ENCODE data around the gene ARGLU1. TPM values are rescaled to one million over a fixed set of nuclear protein-coding genes. Genes with fewer than 3 reads are reported as not detected.

The ARGLU1 gene
- total and polyA plus RNA-seq, 7 donors: 23.2 to 43.5 (median 23.9) TPM

DNA sequence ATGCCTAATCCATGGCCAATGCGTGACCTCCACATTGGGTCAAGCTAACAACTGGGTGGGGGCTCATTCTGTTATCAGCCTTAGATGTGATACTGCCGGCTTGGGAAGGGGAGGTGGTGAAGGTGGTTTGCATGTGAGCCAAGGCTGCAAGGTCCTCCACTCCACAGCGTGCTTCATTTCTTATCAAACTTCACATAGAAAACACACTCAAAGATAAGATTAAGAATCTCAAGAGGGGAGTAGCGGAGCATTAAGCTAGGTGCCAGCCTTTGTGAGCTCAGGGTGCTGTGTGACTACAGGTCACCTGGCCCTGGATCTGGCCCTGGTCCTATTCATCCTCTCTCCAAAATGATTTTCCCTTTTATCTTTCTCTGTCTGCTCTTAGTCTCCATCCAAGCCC lies 13.3 kb upstream of the ARGLU1 start:
- WGBS, 3 donors: 89 to 96% (median 91%) methylated on average over 4 of the region's 4 CpGs
- Histone ChIP-seq H3K27me3 (ENCODE audit: insufficient read depth in 3 of 3, low read length in 2 of 3) (no peaks in the 10 kb centered on the region), H3K36me3 (ENCODE audit: insufficient read depth in 1 of 2, low read depth in 1 of 2) (no peaks in the 10 kb centered on the region), H3K27ac (no peak overlapping the region), H3K4me3 (no peak overlapping the region), H3K9me3 (peaks cover 7% of the 10 kb centered on the region), H3K4me1 (no peaks in the 10 kb centered on the region)
- no peak for ATAC-seq
- TF ChIP-seq, protein P1, sequence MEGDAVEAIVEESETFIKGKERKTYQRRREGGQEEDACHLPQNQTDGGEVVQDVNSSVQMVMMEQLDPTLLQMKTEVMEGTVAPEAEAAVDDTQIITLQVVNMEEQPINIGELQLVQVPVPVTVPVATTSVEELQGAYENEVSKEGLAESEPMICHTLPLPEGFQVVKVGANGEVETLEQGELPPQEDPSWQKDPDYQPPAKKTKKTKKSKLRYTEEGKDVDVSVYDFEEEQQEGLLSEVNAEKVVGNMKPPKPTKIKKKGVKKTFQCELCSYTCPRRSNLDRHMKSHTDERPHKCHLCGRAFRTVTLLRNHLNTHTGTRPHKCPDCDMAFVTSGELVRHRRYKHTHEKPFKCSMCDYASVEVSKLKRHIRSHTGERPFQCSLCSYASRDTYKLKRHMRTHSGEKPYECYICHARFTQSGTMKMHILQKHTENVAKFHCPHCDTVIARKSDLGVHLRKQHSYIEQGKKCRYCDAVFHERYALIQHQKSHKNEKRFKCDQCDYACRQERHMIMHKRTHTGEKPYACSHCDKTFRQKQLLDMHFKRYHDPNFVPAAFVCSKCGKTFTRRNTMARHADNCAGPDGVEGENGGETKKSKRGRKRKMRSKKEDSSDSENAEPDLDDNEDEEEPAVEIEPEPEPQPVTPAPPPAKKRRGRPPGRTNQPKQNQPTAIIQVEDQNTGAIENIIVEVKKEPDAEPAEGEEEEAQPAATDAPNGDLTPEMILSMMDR (IDR thresholded peaks at IDR 0.05): no peak
- no peak for DNase-seq
- intact Hi-C loops (cut with DNase I): no loop called here

DNA sequence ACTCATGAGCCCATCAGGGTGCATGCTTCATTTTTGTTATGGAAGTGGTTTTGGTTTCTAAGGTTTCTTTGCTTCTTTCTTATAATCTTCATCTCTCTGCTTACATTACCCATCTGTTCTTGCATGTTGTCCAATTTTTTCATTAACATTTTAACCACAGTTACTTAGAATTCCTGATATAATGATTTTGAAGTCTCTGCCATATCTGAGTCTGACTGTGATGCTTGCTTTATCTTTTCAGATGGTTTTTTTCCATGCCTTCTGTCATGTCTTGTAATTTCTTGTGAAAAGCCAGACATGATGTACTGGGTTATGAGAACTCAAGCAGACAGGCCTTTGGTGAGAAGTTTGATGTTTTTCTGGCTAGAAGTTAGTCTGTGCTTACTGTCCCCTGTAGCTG lies 8.0 kb upstream of the ARGLU1 start:
- H3K4me1 ChIP-seq: no peaks in the 10 kb centered on the region
- no peak overlapping the region for H3K4me3 ChIP-seq
- TF ChIP-seq, protein P1 (IDR thresholded peaks at IDR 0.05): no peak
- DNase-seq: no peak
- H3K27ac ChIP-seq: no peak overlapping the region
- no peaks in the 10 kb centered on the region for H3K27me3 ChIP-seq (ENCODE audit: insufficient read depth in 3 of 3, low read length in 2 of 3)
- intact Hi-C loops (cut with DNase I): no loop called here
- ATAC-seq: no peak
- no peaks in the 10 kb centered on the region for H3K9me3 ChIP-seq
- H3K36me3 ChIP-seq (ENCODE audit: insufficient read depth in 1 of 2, low read depth in 1 of 2): no peaks in the 10 kb centered on the region

DNA sequence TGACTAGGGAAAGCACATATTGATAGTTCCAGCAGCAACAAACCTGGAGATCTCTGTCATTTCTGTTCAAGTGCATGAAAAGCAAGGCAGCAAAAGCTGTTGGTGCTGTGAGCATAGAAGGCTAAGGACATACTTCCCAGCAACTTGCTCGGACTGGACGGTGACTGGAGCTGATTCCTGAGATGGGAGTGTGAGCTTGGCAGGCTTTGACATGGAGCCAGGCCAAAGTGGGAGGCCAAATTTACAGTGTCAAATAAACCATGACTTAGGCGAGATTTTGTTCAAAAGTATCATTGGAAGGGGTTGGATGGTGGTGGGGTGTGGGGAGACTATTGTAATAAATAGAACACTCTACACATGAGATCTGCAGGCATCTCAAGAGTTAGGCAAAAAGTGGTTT lies 5.9 kb upstream of the ARGLU1 start:
- Histone ChIP-seq H3K27me3 (ENCODE audit: insufficient read depth in 3 of 3, low read length in 2 of 3) (no peaks in the 10 kb centered on the region), H3K4me3 (no peak overlapping the region), H3K9me3 (no peaks in the 10 kb centered on the region), H3K4me1 (peaks cover under 1% of the 10 kb centered on the region), H3K27ac (no peak overlapping the region), H3K36me3 (ENCODE audit: insufficient read depth in 1 of 2, low read depth in 1 of 2) (no peaks in the 10 kb centered on the region)
- intact Hi-C loops (cut with DNase I): no loop called here
- ATAC-seq: peak in 1 of 4 donors; percentile 54
- TF ChIP-seq, protein P1 (IDR thresholded peaks at IDR 0.05): no peak
- 11 to 39% (median 19%) methylated on average over 3 of the region's 3 CpGs for WGBS, 3 donors
- peak; percentile 55 to 73 for DNase-seq

DNA sequence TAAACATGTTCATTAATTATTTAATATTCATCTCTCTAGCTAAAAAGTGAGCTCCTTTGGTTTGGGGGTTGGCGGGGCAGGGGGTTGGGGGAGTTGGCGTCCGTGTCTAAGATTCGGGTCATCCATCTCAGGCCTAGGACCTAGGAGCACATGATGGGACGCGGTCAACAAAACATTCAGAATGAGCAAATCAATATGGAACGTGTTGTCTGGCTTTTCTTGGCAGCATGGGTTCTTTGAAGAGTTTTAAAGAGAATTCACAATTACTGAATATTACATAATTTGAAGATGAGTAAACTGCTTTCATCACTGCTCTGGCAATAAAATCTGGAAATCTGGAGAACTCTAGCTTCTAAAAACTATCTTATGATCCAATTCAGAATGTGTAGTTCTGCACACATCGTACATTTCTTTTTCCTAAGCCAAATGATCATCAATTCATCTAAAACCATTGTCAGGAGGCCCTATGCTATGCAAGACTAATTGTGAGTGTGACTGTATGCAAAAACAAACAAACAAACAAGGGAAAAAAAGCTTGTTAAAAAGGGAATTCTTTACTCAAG lies 5.4 kb upstream of the ARGLU1 start:
- peak in 1 of 4 donors; percentile 65 for ATAC-seq
- Histone ChIP-seq H3K4me1 (peaks cover 6% of the 10 kb centered on the region), H3K36me3 (ENCODE audit: insufficient read depth in 1 of 2, low read depth in 1 of 2) (no peaks in the 10 kb centered on the region), H3K27ac (no peak overlapping the region), H3K4me3 (no peak overlapping the region), H3K9me3 (no peaks in the 10 kb centered on the region), H3K27me3 (ENCODE audit: insufficient read depth in 3 of 3, low read length in 2 of 3) (no peaks in the 10 kb centered on the region)
- peak in 1 of 2 donors; percentile 26 for DNase-seq
- 62 to 71% (median 66%) methylated on average over 8 of the region's 8 CpGs for WGBS, 3 donors
- intact Hi-C loops (cut with DNase I): no loop called here
- TF ChIP-seq, protein P1 (IDR thresholded peaks at IDR 0.05): no peak

DNA sequence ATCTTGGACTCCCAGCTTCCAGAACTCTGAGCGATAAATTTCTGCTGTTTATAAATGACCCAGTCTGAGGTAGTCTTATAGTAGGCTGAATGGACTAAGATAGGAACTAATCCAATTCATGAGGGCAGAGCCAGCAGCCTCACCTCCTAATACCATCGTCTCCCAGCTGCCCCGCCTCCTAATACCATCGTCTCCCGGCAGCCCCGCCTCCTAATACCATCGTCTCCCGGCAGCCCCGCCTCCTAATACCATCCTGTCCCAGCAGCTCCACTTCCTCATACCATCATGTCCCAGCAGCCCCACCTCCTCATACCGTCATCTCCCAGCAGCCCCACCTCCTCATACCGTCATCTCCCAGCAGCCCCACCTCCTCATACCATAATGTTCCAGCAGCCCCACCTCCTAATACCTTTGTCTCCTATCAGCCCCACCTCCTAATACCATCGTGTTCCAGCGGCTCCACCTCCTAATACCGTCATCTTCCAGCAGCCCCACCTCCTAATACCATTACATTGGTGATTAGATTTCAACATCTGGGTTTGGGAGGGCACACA lies 2.4 kb upstream of the ARGLU1 start:
- Histone ChIP-seq H3K9me3 (no peaks in the 10 kb centered on the region), H3K4me1 (peaks cover 20% of the 10 kb centered on the region), H3K36me3 (ENCODE audit: insufficient read depth in 1 of 2, low read depth in 1 of 2) (no peaks in the 10 kb centered on the region), H3K4me3 (peak overlapping the region; percentile 12), H3K27me3 (ENCODE audit: insufficient read depth in 3 of 3, low read length in 2 of 3) (no peaks in the 10 kb centered on the region), H3K27ac (no peak overlapping the region)
- ATAC-seq: peak in 2 of 4 donors; percentile 19 to 28
- WGBS, 3 donors: 45 to 51% (median 50%) methylated on average over 13 to 14 of the region's 14 CpGs
- DNase-seq: peak; percentile 68 to 72
- intact Hi-C loops (cut with DNase I): no loop called here
- TF ChIP-seq, protein P1 (IDR thresholded peaks at IDR 0.05): no peak

Measured in psoas muscle (tissue), 8 donors.